ENCODE results near the gene TRIM41.

TRIM41 gene

DNA sequence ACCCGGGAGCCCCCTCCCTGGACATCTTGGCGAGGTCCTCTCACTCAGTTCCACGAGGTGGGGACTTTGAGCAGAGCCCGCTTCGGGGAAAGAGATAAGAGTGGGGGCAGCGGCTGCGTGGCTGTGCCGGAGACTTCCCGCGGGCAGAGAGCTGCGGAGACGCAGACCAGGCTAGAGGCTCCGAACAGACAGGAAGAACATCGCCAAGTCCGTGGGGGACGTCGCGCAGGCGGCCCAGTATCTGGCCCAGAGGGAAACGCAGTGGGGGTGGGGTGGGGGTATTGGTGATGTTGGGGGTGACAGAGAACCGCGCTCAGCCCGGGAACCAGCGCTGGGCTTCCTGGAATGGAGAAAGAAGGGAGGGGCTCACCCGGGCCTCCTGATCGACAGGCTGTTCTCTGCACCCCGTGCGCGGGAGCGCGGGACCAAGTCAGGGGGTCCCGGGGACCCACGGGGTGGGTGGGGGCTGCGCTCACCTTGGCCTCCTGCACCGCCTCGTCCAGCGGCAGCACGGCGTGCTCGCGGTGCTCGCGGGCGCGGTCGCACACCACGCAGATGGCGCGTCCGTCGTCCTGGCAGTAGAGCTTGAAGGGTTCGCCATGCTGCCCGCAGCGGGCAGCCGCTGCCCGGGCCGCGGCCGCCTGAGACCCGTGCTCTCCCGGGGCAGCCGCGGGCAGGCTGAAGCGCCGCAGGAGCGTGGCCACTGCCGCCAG, 18.8 kb upstream of the TRIM41 start (continued):
- TF ChIP-seq, protein P1, sequence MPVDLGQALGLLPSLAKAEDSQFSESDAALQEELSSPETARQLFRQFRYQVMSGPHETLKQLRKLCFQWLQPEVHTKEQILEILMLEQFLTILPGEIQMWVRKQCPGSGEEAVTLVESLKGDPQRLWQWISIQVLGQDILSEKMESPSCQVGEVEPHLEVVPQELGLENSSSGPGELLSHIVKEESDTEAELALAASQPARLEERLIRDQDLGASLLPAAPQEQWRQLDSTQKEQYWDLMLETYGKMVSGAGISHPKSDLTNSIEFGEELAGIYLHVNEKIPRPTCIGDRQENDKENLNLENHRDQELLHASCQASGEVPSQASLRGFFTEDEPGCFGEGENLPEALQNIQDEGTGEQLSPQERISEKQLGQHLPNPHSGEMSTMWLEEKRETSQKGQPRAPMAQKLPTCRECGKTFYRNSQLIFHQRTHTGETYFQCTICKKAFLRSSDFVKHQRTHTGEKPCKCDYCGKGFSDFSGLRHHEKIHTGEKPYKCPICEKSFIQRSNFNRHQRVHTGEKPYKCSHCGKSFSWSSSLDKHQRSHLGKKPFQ (tag by site-specific recombination; IDR thresholded peaks at IDR 0.05), result no peak
- no peak for TF ChIP-seq ZSCAN18 (tag by site-specific recombination; IDR thresholded peaks at IDR 0.05)
- TF ChIP-seq, protein P2, sequence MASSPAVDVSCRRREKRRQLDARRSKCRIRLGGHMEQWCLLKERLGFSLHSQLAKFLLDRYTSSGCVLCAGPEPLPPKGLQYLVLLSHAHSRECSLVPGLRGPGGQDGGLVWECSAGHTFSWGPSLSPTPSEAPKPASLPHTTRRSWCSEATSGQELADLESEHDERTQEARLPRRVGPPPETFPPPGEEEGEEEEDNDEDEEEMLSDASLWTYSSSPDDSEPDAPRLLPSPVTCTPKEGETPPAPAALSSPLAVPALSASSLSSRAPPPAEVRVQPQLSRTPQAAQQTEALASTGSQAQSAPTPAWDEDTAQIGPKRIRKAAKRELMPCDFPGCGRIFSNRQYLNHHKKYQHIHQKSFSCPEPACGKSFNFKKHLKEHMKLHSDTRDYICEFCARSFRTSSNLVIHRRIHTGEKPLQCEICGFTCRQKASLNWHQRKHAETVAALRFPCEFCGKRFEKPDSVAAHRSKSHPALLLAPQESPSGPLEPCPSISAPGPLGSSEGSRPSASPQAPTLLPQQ (tag by site-specific recombination; IDR thresholded peaks at IDR 0.05), result no peak
- TF ChIP-seq, protein P3, sequence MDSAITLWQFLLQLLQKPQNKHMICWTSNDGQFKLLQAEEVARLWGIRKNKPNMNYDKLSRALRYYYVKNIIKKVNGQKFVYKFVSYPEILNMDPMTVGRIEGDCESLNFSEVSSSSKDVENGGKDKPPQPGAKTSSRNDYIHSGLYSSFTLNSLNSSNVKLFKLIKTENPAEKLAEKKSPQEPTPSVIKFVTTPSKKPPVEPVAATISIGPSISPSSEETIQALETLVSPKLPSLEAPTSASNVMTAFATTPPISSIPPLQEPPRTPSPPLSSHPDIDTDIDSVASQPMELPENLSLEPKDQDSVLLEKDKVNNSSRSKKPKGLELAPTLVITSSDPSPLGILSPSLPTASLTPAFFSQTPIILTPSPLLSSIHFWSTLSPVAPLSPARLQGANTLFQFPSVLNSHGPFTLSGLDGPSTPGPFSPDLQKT (IDR thresholded peaks at IDR 0.05; ENCODE audit: borderline replicate concordance, low read depth, low read length), result no peak
- TF ChIP-seq KLF10 (tag by site-specific recombination; IDR thresholded peaks at IDR 0.05), result no peak
- no peak for TF ChIP-seq ZNF132 (tag by site-specific recombination; IDR thresholded peaks at IDR 0.05; ENCODE audit: borderline replicate concordance)
- peak; percentile 47; the same call in 1 of the 2 replicates for TF ChIP-seq ZNF777 (tag by site-specific recombination; IDR thresholded peaks at IDR 0.05; ENCODE audit: borderline replicate concordance)
- TF ChIP-seq ZNF350 (tag by site-specific recombination; IDR thresholded peaks at IDR 0.05), result no peak
- TF ChIP-seq, protein P4, sequence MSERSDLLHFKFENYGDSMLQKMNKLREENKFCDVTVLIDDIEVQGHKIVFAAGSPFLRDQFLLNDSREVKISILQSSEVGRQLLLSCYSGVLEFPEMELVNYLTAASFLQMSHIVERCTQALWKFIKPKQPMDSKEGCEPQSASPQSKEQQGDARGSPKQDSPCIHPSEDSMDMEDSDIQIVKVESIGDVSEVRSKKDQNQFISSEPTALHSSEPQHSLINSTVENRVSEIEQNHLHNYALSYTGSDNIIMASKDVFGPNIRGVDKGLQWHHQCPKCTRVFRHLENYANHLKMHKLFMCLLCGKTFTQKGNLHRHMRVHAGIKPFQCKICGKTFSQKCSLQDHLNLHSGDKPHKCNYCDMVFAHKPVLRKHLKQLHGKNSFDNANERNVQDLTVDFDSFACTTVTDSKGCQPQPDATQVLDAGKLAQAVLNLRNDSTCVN (tag by site-specific recombination; optimal IDR thresholded peaks at IDR 0.05), result peak; percentile 78

DNA sequence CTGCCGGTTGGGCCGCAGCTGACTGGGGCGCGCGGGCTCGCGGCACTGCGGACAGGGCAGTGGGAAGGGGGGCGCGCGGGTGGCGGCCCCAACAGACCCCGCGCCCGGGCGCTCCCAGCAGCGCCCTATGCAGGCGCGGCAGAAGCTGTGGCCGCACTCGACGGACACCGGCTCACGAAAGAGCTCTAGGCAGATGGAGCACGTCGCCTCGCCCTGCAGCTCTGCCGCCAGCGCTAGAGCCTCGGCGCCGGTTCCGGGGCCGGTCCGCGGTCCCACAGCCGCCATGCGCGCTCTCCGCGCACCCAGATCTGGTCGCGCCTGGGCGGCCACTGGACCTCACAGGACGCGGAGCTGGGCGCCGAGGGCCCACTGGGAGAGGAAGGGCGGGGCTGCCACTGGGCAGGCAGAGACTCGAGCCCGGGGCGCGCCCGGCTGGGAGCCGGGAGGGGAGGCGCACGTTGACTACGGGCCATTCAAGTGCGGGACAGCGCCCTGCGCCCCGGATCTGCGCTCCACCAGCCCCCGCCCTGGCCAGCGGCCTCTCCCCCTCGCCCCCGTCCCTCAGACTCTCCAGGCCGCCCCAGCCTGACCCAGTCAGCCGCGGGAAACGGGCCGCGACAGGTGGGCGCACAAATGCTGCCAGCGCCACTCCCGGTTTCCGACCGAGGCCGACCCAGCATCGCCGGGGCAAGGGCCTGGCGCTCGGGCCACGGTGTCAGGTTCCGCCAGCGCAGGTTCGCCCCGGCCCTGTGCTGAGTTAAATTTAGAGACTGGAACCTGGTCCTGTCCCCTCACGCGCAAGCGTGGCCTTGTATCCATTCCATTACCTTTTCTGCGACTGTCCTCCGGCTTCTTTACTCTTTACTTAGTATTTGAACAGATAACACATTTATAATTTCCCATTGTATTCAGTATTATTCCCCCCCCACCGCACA, 18.0 kb upstream of the TRIM41 start, which contains the start of gene TRIM7:
Gene TRIM7, minus strand, starts transcription at position 371 of the 935 bp plus-strand sequence. Its CDS starts 86 bp downstream, at position 285.
- CTCF ChIA-PET, result interaction anchor here (3.6 kb wide), 1 partner anchor 14 kb away, joined by 12 read pairs; no protein-coding TSS in a partner anchor
- H3K9me3 ChIP-seq (ENCODE audit: control insufficient read depth, insufficient read depth, low read depth, low read length), result no peaks in the 10 kb centered on the region
- no peaks in the 10 kb centered on the region for H3K36me3 ChIP-seq (ENCODE audit: control insufficient read depth in 2 of 2, insufficient read depth in 1 of 2, low read length in 2 of 2)
- no peaks in the 10 kb centered on the region for H3K4me1 ChIP-seq (ENCODE audit: control insufficient read depth, insufficient read depth, low read length)
- POLR2A ChIA-PET, result interaction anchor here (1.0 to 5.5 kb wide), 3 partner anchors 13 to 30 kb away, joined by 3 to 86 read pairs (median 6); partner anchors contain the start of gene TRIM41
- H3K4me3 ChIP-seq (ENCODE audit: low read depth, low read length), result peak within 1 kb of the TSS; percentile 46
- peak within 1 kb of the TSS; percentile 24; the same call in 1 of the 2 replicates for H3K27ac ChIP-seq (ENCODE audit: extremely low read depth, low read depth, low read length)
- TF ChIP-seq SCRT2 (tag by site-specific recombination; IDR thresholded peaks at IDR 0.05), result peak; percentile 94
- TF ChIP-seq ZFP69B (tag by site-specific recombination; IDR thresholded peaks at IDR 0.05), result peak; percentile 84
- no peak for TF ChIP-seq ZNF843 (tag by site-specific recombination; IDR thresholded peaks at IDR 0.05)
- TF ChIP-seq SETDB1 (IDR thresholded peaks at IDR 0.05; ENCODE audit: insufficient read length, low read length), result no peak
- TF ChIP-seq ZNF791 (tag by site-specific recombination; IDR thresholded peaks at IDR 0.05), result no peak
- no peak for TF ChIP-seq ZNF19 (tag by site-specific recombination; IDR thresholded peaks at IDR 0.05; ENCODE audit: low read depth)
- TF ChIP-seq ZNF239 (tag by site-specific recombination; IDR thresholded peaks at IDR 0.05), result no peak
- TF ChIP-seq ZBTB49 (tag by site-specific recombination; IDR thresholded peaks at IDR 0.05; ENCODE audit: low read depth), result no peak
- TF ChIP-seq GLIS2 (tag by site-specific recombination; IDR thresholded peaks at IDR 0.05), result peak; percentile 77
- TF ChIP-seq ZNF660 (tag by site-specific recombination; IDR thresholded peaks at IDR 0.05), result no peak
- no peak for TF ChIP-seq BCL11B (tag by site-specific recombination; IDR thresholded peaks at IDR 0.05; ENCODE audit: low read depth)
- TF ChIP-seq, protein P2 (tag by site-specific recombination; IDR thresholded peaks at IDR 0.05), result peak; percentile 94
